Endothelial cell of umbilical vein (primary cell): ENCODE measurements around the gene GSDMA. TPM values are rescaled to one million over a fixed set of nuclear protein-coding genes. Genes with fewer than 3 reads are reported as not detected.

Experiments
- BruUV-seq: library from RNA; stranded (reverse); fragments of 400-500 nt; replicated peaks from 2 replicates; lab custom pipeline; 2021; lab: Mats Ljungman, UMichigan
- CTCF ChIA-PET: fragments of 300-600, 350-600 bp; sonication (Branson Sonifier 250); formaldehyde crosslinking; loops from one replicate; lab custom pipeline; 2021; ENCODE audit warnings: antibody characterized with exemption, inconsistent platforms; lab: Charles Lee
- POLR2A ChIA-PET: fragments of 300-600, 350-600 bp; sonication (Branson Sonifier 250); formaldehyde crosslinking; loops from one replicate; lab custom pipeline; 2021; ENCODE audit warnings: antibody characterized with exemption, inconsistent platforms; lab: Charles Lee
- DNase-seq: peaks from one replicate; pipeline ENCODE4 v3.0.0-alpha.2; 2011; ENCODE audit warnings: low read depth, low spot score
- FAIRE-seq: peaks from 2 replicates; lab custom pipeline; 2011; peaks lifted over from hg19 to GRCh38; lab: Jason Lieb, UNC
- H2AFZ ChIP-seq: 2 replicates; pipeline ENCODE4 v1.6.0; 2012; ENCODE audit warnings: low read depth, low read length, control low read depth, inconsistent platforms
- H3K27ac ChIP-seq: 2 replicates; pipeline ENCODE4 v1.5.1; 2011; ENCODE audit warnings: low read depth, mild to moderate bottlenecking, control low read depth, low read length, moderate library complexity; ENCODE audit not compliant: insufficient read depth
- H3K27me3 ChIP-seq, 2 experiments: 2 replicates each; pipeline versions ENCODE4 v1.6.0 to v1.6.1; 2011; ENCODE audit warnings: low read length in 2 of 2, mixed read lengths in 1 of 2; ENCODE audit not compliant: control insufficient read depth in 2 of 2, insufficient read depth in 2 of 2
- H3K36me3 ChIP-seq, 2 experiments: 2 replicates in 1 of 2; 3 replicates in 1 of 2; pipeline ENCODE4 v1.5.1; 2011; ENCODE audit warnings: low read length in 2 of 2, mild to moderate bottlenecking in 1 of 2, moderate library complexity in 1 of 2; ENCODE audit not compliant: control insufficient read depth in 2 of 2, insufficient read depth in 2 of 2; ENCODE audit errors: extremely low read depth in 1 of 2
- H3K4me1 ChIP-seq: 3 replicates; pipeline ENCODE4 v1.5.1; 2011; ENCODE audit warnings: mild to moderate bottlenecking, low read length; ENCODE audit not compliant: control insufficient read depth, insufficient read depth; ENCODE audit errors: extremely low read depth
- H3K4me2 ChIP-seq: 2 replicates; pipeline ENCODE4 v1.6.1; 2011; ENCODE audit warnings: low read length, control low read depth, mixed read lengths; ENCODE audit not compliant: insufficient read depth
- H3K4me3 ChIP-seq, 3 experiments: fragments of 200-600 bp in 1 of 3; sonication (generic), shearing (Covaris generic) in 1 of 3; replicated peaks in 1 of 3; 2 replicates each; pipeline ENCODE4 v1.5.1; 2011 to 2016; ENCODE audit warnings: control low read depth in 3 of 3, low read length in 3 of 3, mild to moderate bottlenecking in 2 of 3, inconsistent platforms in 1 of 3, low read depth in 1 of 3, moderate library complexity in 1 of 3; ENCODE audit not compliant: insufficient read depth in 1 of 3
- H3K79me2 ChIP-seq: 2 replicates; pipeline ENCODE4 v1.6.0; 2012; ENCODE audit warnings: low read length, inconsistent platforms; ENCODE audit not compliant: control insufficient read depth, insufficient read depth
- H3K9ac ChIP-seq: replicated peaks from 2 replicates; pipeline ENCODE3; 2011; ENCODE audit warnings: low read length, control low read depth; ENCODE audit not compliant: insufficient read depth; ENCODE audit errors: extremely low read depth
- H3K9me1 ChIP-seq: replicated peaks from 3 replicates; pipeline ENCODE4 v1.6.0; 2011; ENCODE audit warnings: mild to moderate bottlenecking, low read length; ENCODE audit not compliant: control insufficient read depth, insufficient read depth; ENCODE audit errors: extremely low read depth
- H3K9me3 ChIP-seq: replicated peaks from 2 replicates; pipeline ENCODE4 v1.5.1; 2012; ENCODE audit warnings: low read length, inconsistent platforms; ENCODE audit not compliant: control insufficient read depth, insufficient read depth
- H4K20me1 ChIP-seq: replicated peaks from 2 replicates; pipeline ENCODE3; 2011; ENCODE audit warnings: mild to moderate bottlenecking, low read length; ENCODE audit not compliant: control insufficient read depth, insufficient read depth; ENCODE audit errors: extremely low read depth
- CTCF ChIP-seq, 2 donors: IDR thresholded peaks; 1 replicate in 1 of 2; 2 replicates in 1 of 2; pipeline ENCODE4 v1.5.1; 2011; ENCODE audit warnings: low read length in 2 of 2, mild to moderate bottlenecking in 2 of 2, moderate library complexity in 2 of 2, control low read depth in 1 of 2, inconsistent platforms in 1 of 2, low read depth in 1 of 2; ENCODE audit not compliant: insufficient read depth in 1 of 2; ENCODE audit errors: extremely low read depth in 1 of 2
- EZH2 ChIP-seq: IDR thresholded peaks from 2 replicates; pipeline ENCODE4 v1.6.1; 2012; ENCODE audit warnings: borderline replicate concordance, low read depth, mild to moderate bottlenecking, moderate library complexity, low read length, inconsistent platforms; ENCODE audit not compliant: severe bottlenecking
- FOS ChIP-seq: IDR thresholded peaks from 2 replicates; pipeline ENCODE4 v1.6.1; 2011; ENCODE audit warnings: mild to moderate bottlenecking, low read length, moderate library complexity, borderline replicate concordance; ENCODE audit not compliant: insufficient read depth
- GATA2 ChIP-seq: IDR thresholded peaks from 2 replicates; pipeline ENCODE4 v1.7.0; 2011; ENCODE audit warnings: low read depth, mild to moderate bottlenecking, moderate library complexity, mixed read lengths, low read length; ENCODE audit not compliant: insufficient read length, insufficient read depth
- JUN ChIP-seq: IDR thresholded peaks from 2 replicates; pipeline ENCODE4 v1.6.1; 2011; ENCODE audit warnings: borderline replicate concordance, low read depth; ENCODE audit not compliant: insufficient read length, insufficient read depth
- MAX ChIP-seq: IDR thresholded peaks from 2 replicates; pipeline ENCODE4 v1.6.1; 2011; ENCODE audit not compliant: insufficient read depth, insufficient read length
- MYC ChIP-seq: IDR thresholded peaks from one replicate; pipeline ENCODE4 v1.6.1; 2011; ENCODE audit warnings: mild to moderate bottlenecking, low read depth, low read length
- POLR2A ChIP-seq: IDR thresholded peaks from 2 replicates; pipeline ENCODE4 v1.6.1; 2012; ENCODE audit warnings: low read depth, mild to moderate bottlenecking, control low read depth, low read length
- POLR2AphosphoS5 ChIP-seq: IDR thresholded peaks from 2 replicates; pipeline ENCODE4 v1.6.1; 2012; ENCODE audit warnings: low read depth, mild to moderate bottlenecking, control low read depth, low read length, moderate library complexity; ENCODE audit not compliant: insufficient read depth
- dilution Hi-C: fragments of 300-500 bp; cut with MboI; formaldehyde crosslinking; loops from one replicate; pipeline ENCODE4 v1.15.0; 2019; ENCODE audit warnings: low sequenced_read_pairs; ENCODE audit not compliant: extremely low pct_ligation_motif_present
- intact Hi-C: fragments of 100-400 bp; cut with micrococcal nuclease; formaldehyde crosslinking; loops from one replicate; pipeline ENCODE4 v1.10.0; 2022
- polyA plus RNA-seq, 4 experiments: library from polyadenylated mRNA; depleted of rRNA in 3 of 4; stranded (reverse) in 3 of 4; unstranded in 1 of 4; fragments of >200 nt; gene quantifications; 2 replicates each; pipeline versions ENCODE4 v1.2.1 to v1.2.3, GENCODE V29; 2011 to 2012; ENCODE audit warnings: missing spikeins in 1 of 4
- total RNA-seq: library from RNA; stranded (reverse); gene quantifications from 2 replicates; pipeline ENCODE4 v1.2.3, GENCODE V29; 2021

GSDMA gene
- total and polyA plus RNA-seq, 2 donors (not counting 3 experiments of a cell fraction or from before 2014, with no cell fraction given) = not detected

- Histone ChIP-seq H2AFZ (no peak overlapping the region), H3K79me2 (no peaks in the 10 kb centered on the region)
Measured at GRCh38 chr17:39950871-39951348, 11.9 kb upstream of the GSDMA start.

More at GRCh38 chr17:39950871-39951348, 11.9 kb upstream of the GSDMA start:
- Histone ChIP-seq H3K9me3 (no peaks in the 10 kb centered on the region), H3K9me1 (no peaks in the 10 kb centered on the region), H4K20me1 (no peaks in the 10 kb centered on the region), H3K4me3 (no peak overlapping the region), H3K27me3 (peaks cover 0 to 3% of the 10 kb centered on the region in 2 experiments), H3K4me1 (peaks cover 3% of the 10 kb centered on the region), H3K9ac (no peak overlapping the region), H3K27ac (no peak overlapping the region), H3K36me3 (no peaks in the 10 kb centered on the region), H3K4me2 (no peak overlapping the region)
- intact Hi-C loops (loop anchor here (10.0 kb wide), 1 partner anchor 326 kb away; the partner anchor contains the start of gene PPP1R1B), dilution Hi-C loops (no loop called here)
- ChIA-PET POLR2A (interaction anchor here (0.6 kb wide), 1 partner anchor 14 kb away, joined by 4 read pairs; no protein-coding TSS in a partner anchor), CTCF (interaction anchor here (1.1 kb wide), 1 partner anchor 8 kb away, joined by 3 read pairs; no protein-coding TSS in a partner anchor)
- no peak for FAIRE-seq
- no TSS peak for BruUV-seq
- DNase-seq = no peak
- TF ChIP-seq JUN (no peak), GATA2 (no peak), POLR2A (no peak), MAX (no peak), FOS (no peak), MYC (no peak), POLR2AphosphoS5 (no peak), EZH2 (no peak), CTCF (IDR thresholded peaks at IDR 0.05; ENCODE audit: extremely low read depth in 1 of 2, insufficient read depth in 1 of 2, low read depth in 1 of 2, low read length in 2 of 2) (no peak)
